ENCODE measurements around the gene PCDH11X.
"Not testable (repeated sequence)": the region's sequence is repeated elsewhere in the genome, so short reads cannot be mapped to it uniquely, and the experiment has no call there.

DNA sequence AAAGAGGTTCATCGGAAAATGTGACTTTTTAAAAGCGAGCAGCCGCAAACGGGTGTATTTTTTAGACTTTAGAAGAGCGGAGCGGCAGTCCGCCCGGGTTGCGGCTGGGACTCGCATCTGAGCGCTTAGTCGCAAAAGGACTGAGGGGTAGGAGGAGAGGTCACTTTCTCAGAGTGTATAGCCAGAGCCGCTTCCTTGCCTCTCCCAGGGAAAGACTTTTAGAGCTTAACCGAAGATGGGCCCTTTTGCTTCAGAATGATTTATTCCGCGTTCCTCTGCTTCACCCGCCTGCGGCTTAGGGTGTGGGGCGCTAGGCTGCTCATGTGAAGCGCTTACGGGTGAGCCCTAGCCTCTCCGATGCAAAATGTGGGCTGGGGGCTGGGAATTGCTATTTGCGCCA, 1.5 kb downstream of the PCDH11X start:
- TF ChIP-seq, protein P1, sequence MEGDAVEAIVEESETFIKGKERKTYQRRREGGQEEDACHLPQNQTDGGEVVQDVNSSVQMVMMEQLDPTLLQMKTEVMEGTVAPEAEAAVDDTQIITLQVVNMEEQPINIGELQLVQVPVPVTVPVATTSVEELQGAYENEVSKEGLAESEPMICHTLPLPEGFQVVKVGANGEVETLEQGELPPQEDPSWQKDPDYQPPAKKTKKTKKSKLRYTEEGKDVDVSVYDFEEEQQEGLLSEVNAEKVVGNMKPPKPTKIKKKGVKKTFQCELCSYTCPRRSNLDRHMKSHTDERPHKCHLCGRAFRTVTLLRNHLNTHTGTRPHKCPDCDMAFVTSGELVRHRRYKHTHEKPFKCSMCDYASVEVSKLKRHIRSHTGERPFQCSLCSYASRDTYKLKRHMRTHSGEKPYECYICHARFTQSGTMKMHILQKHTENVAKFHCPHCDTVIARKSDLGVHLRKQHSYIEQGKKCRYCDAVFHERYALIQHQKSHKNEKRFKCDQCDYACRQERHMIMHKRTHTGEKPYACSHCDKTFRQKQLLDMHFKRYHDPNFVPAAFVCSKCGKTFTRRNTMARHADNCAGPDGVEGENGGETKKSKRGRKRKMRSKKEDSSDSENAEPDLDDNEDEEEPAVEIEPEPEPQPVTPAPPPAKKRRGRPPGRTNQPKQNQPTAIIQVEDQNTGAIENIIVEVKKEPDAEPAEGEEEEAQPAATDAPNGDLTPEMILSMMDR (IDR thresholded peaks at IDR 0.05): not testable (repeated sequence)
- TF ChIP-seq POLR2A (IDR thresholded peaks at IDR 0.05): not testable (repeated sequence)

Data from Peyer's patch (tissue), 4 donors.